GM10266 (cell line): Measurements from ENCODE around the gene ADAMTSL1.

Source experiments
- DNase-seq: peaks from one replicate; pipeline ENCODE4 v3.0.0; 2012; ENCODE audit errors: extremely low spot score
- CTCF ChIP-seq: IDR thresholded peaks from 2 replicates; pipeline ENCODE4 v1.5.1; 2012; ENCODE audit warnings: mild to moderate bottlenecking, low read depth; ENCODE audit not compliant: control insufficient read depth, insufficient read depth; ENCODE audit errors: missing control alignments

ADAMTSL1 gene

GRCh38 chr9:18741945-18742344 is 268.0 kb downstream of the ADAMTSL1 start:
- no peak for TF ChIP-seq CTCF
- no peak for DNase-seq

GRCh38 chr9:18743421-18743820 is 269.5 kb downstream of the ADAMTSL1 start:
- no peak for TF ChIP-seq CTCF
- DNase-seq = no peak

GRCh38 chr9:18743971-18744370 is 270.0 kb downstream of the ADAMTSL1 start:
- DNase-seq = no peak
- TF ChIP-seq CTCF = no peak

GRCh38 chr9:18745710-18746109 is 271.8 kb downstream of the ADAMTSL1 start:
- DNase-seq = no peak
- TF ChIP-seq CTCF = no peak

- no peak for DNase-seq
- TF ChIP-seq CTCF = no peak
These were observed 272.7 kb downstream of the ADAMTSL1 start for GRCh38 chr9:18746631-18747030.

- no peak for TF ChIP-seq CTCF
- DNase-seq = no peak
These were observed 273.6 kb downstream of the ADAMTSL1 start for GRCh38 chr9:18747595-18747994.

- TF ChIP-seq CTCF = no peak
- no peak for DNase-seq
These were observed 274.3 kb downstream of the ADAMTSL1 start for GRCh38 chr9:18748251-18748701.
